GM23338 (cell line): Measurements from ENCODE around the gene IGF1.

Experiments used
- CREB1 ChIP-seq: fragments of 250-450 bp; sonication (Bioruptor Pico); IDR thresholded peaks from 2 replicates; pipeline ENCODE4 v1.5.0; 2020; ENCODE audit warnings: low read depth, mild to moderate bottlenecking, moderate library complexity
- CTCF ChIP-seq, 2 experiments: fragments of 200-600 bp in 1 of 2; sonication (generic) in 1 of 2; conservative IDR thresholded peaks; 2 replicates each; pipeline versions ENCODE4 v1.5.1 to v1.6.1; 2016 to 2017; ENCODE audit warnings: antibody characterized with exemption in 2 of 2, low read depth in 2 of 2, mild to moderate bottlenecking in 2 of 2, moderate library complexity in 1 of 2
- EZH2 ChIP-seq: fragments of 200-600 bp; sonication (generic); IDR thresholded peaks from one replicate; pipeline ENCODE4 v1.8.0; 2017; ENCODE audit warnings: antibody characterized with exemption, mild to moderate bottlenecking, low read depth; ENCODE audit not compliant: unreplicated experiment
- EZH2phosphoT487 ChIP-seq: fragments of 200-600 bp; sonication (generic); IDR thresholded peaks from one replicate; pipeline ENCODE4 v1.8.1; 2018; ENCODE audit warnings: antibody characterized with exemption; ENCODE audit not compliant: unreplicated experiment
- JUNB ChIP-seq: IDR thresholded peaks from one replicate; pipeline ENCODE4 v1.6.1; 2016; ENCODE audit warnings: antibody characterized with exemption; ENCODE audit not compliant: unreplicated experiment
- NANOG ChIP-seq: IDR thresholded peaks from 2 replicates; pipeline ENCODE4 v1.6.1; 2016; ENCODE audit warnings: antibody characterized with exemption, borderline replicate concordance
- POLR2AphosphoS5 ChIP-seq: IDR thresholded peaks from 2 replicates; pipeline ENCODE4 v1.6.1; 2016; ENCODE audit warnings: antibody characterized with exemption, low read depth
- STAT1 ChIP-seq: IDR thresholded peaks from one replicate; pipeline ENCODE4 v1.6.1; 2016; ENCODE audit warnings: antibody characterized with exemption; ENCODE audit not compliant: unreplicated experiment
- ZNF114 ChIP-seq: fragments of 250-450 bp; sonication (Bioruptor Pico); IDR thresholded peaks from 2 replicates; pipeline ENCODE4 v1.5.0; 2020; ENCODE audit warnings: mild to moderate bottlenecking, moderate library complexity
- TF ChIP-seq, protein P1 (sequence below): IDR thresholded peaks from 2 replicates; pipeline ENCODE4 v1.6.1; 2016; ENCODE audit warnings: antibody characterized with exemption
- TF ChIP-seq, protein P2 (sequence below): IDR thresholded peaks from one replicate; pipeline ENCODE4 v1.6.1; 2018; ENCODE audit warnings: antibody characterized with exemption; ENCODE audit not compliant: unreplicated experiment

GRCh38 chr12:102413396-102413795 is 67.0 kb downstream of the IGF1 start:
- TF ChIP-seq CTCF (conservative IDR thresholded peaks at IDR 0.05; ENCODE audit: low read depth in 2 of 2) (no peak), POLR2AphosphoS5 (no peak), EZH2phosphoT487 (no peak), JUNB (no peak), EZH2 (no peak), ZNF114 (CRISPR knock-in tag) (no peak), CREB1 (CRISPR knock-in tag) (no peak), NANOG (no peak), STAT1 (no peak)
- TF ChIP-seq, protein P1, sequence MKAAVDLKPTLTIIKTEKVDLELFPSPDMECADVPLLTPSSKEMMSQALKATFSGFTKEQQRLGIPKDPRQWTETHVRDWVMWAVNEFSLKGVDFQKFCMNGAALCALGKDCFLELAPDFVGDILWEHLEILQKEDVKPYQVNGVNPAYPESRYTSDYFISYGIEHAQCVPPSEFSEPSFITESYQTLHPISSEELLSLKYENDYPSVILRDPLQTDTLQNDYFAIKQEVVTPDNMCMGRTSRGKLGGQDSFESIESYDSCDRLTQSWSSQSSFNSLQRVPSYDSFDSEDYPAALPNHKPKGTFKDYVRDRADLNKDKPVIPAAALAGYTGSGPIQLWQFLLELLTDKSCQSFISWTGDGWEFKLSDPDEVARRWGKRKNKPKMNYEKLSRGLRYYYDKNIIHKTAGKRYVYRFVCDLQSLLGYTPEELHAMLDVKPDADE: no peak
- TF ChIP-seq, protein P2, sequence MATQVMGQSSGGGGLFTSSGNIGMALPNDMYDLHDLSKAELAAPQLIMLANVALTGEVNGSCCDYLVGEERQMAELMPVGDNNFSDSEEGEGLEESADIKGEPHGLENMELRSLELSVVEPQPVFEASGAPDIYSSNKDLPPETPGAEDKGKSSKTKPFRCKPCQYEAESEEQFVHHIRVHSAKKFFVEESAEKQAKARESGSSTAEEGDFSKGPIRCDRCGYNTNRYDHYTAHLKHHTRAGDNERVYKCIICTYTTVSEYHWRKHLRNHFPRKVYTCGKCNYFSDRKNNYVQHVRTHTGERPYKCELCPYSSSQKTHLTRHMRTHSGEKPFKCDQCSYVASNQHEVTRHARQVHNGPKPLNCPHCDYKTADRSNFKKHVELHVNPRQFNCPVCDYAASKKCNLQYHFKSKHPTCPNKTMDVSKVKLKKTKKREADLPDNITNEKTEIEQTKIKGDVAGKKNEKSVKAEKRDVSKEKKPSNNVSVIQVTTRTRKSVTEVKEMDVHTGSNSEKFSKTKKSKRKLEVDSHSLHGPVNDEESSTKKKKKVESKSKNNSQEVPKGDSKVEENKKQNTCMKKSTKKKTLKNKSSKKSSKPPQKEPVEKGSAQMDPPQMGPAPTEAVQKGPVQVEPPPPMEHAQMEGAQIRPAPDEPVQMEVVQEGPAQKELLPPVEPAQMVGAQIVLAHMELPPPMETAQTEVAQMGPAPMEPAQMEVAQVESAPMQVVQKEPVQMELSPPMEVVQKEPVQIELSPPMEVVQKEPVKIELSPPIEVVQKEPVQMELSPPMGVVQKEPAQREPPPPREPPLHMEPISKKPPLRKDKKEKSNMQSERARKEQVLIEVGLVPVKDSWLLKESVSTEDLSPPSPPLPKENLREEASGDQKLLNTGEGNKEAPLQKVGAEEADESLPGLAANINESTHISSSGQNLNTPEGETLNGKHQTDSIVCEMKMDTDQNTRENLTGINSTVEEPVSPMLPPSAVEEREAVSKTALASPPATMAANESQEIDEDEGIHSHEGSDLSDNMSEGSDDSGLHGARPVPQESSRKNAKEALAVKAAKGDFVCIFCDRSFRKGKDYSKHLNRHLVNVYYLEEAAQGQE: no peak
